Measurements from ENCODE around the gene RTKN.

- no peak for TF ChIP-seq CTCF (IDR thresholded peaks at IDR 0.05)
- no peak for TF ChIP-seq POLR2A (IDR thresholded peaks at IDR 0.05)
Observed at GRCh38 chr2:74425523-74425922, 16.2 kb downstream of the RTKN start.

All from lower leg skin (tissue), 3 donors.